Endothelial cell (in vitro differentiated cells): Measurements from ENCODE around the gene N4BP2L2. TPM values are rescaled to one million over a fixed set of nuclear protein-coding genes. Genes with fewer than 3 reads are reported as not detected.
A peak's percentile ranks its signal among the peaks of the same experiment; 100 is the strongest.

ENCODE experiments used
- DNase-seq: peaks from one replicate; pipeline ENCODE4 v3.0.0; 2021; ENCODE audit warnings: low spot score
- H3K27ac Mint-ChIP-seq: one replicate; pipeline ENCODE4 v1.8.0; 2021; ENCODE audit warnings: mixed read lengths, inconsistent platforms; ENCODE audit not compliant: unreplicated experiment
- H3K27me3 Mint-ChIP-seq: one replicate; pipeline ENCODE4 v1.8.0; 2021; ENCODE audit warnings: mild to moderate bottlenecking, moderate library complexity, mixed read lengths, inconsistent platforms; ENCODE audit not compliant: unreplicated experiment
- H3K36me3 Mint-ChIP-seq: one replicate; pipeline ENCODE4 v1.8.0; 2021; ENCODE audit warnings: mild to moderate bottlenecking, low read depth, mixed read lengths, inconsistent platforms; ENCODE audit not compliant: unreplicated experiment
- H3K4me1 Mint-ChIP-seq: one replicate; pipeline ENCODE4 v1.8.0; 2021; ENCODE audit warnings: mild to moderate bottlenecking, mixed read lengths, inconsistent platforms; ENCODE audit not compliant: unreplicated experiment
- H3K4me3 Mint-ChIP-seq: one replicate; pipeline ENCODE4 v1.8.0; 2021; ENCODE audit warnings: mild to moderate bottlenecking, mixed read lengths, inconsistent platforms; ENCODE audit not compliant: unreplicated experiment
- H3K9me3 Mint-ChIP-seq: one replicate; pipeline ENCODE4 v1.8.0; 2021; ENCODE audit warnings: mixed read lengths, inconsistent platforms; ENCODE audit not compliant: unreplicated experiment
- total RNA-seq: library from RNA; stranded (reverse); fragmentation: NEBNext Ultra II Directional; extraction: Animal tissue kit (Norgen Biotek cat#: 25700); gene quantifications from one replicate; pipeline ENCODE4 v1.2.1, GENCODE V29; 2021; ENCODE audit not compliant: unreplicated experiment
- TF ChIP-seq, protein P1 (sequence below): fragments of 200-600 bp; sonication (generic); IDR thresholded peaks from one replicate; pipeline ENCODE4 v1.5.0; 2021; ENCODE audit warnings: antibody characterized with exemption; ENCODE audit not compliant: unreplicated experiment

Gene N4BP2L2
- total RNA-seq, 1 donor from 2014 or later, result 81.1 TPM

- TF ChIP-seq, protein P1, sequence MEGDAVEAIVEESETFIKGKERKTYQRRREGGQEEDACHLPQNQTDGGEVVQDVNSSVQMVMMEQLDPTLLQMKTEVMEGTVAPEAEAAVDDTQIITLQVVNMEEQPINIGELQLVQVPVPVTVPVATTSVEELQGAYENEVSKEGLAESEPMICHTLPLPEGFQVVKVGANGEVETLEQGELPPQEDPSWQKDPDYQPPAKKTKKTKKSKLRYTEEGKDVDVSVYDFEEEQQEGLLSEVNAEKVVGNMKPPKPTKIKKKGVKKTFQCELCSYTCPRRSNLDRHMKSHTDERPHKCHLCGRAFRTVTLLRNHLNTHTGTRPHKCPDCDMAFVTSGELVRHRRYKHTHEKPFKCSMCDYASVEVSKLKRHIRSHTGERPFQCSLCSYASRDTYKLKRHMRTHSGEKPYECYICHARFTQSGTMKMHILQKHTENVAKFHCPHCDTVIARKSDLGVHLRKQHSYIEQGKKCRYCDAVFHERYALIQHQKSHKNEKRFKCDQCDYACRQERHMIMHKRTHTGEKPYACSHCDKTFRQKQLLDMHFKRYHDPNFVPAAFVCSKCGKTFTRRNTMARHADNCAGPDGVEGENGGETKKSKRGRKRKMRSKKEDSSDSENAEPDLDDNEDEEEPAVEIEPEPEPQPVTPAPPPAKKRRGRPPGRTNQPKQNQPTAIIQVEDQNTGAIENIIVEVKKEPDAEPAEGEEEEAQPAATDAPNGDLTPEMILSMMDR, result no peak
- Mint-ChIP-seq H3K27me3 (peaks cover 2% of the 10 kb centered on the region), H3K9me3 (no peaks in the 10 kb centered on the region), H3K36me3 (peaks cover 4% of the 10 kb centered on the region), H3K27ac (peak overlapping the region; percentile 45), H3K4me1 (peaks cover 15% of the 10 kb centered on the region), H3K4me3 (no peak overlapping the region)
- DNase-seq, result no peak
Measured at GRCh38 chr13:32432856-32433255, 105.7 kb downstream of the N4BP2L2 start.

DNA sequence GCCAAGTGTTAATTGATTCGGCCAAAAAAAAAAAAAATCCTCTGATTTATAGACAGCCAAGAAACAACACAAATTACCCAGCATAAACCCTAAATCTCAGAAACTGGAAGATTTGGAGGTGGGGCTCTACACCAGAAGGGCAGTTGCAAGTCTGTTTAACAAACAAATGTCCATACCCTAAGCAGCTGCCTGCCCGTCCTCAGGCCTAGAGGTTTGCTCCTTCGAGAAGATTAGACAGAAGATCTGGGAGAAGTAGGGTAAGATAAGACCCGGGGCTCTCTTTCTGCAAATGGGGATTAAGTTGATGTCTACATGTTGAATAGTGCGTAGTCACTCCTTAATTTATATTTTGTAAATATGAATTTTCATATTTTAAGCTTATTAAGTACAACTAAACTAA lies 107.2 kb downstream of the N4BP2L2 start:
- Mint-ChIP-seq H3K4me1 (peaks cover 19% of the 10 kb centered on the region), H3K27me3 (peaks cover 6% of the 10 kb centered on the region), H3K4me3 (no peak overlapping the region), H3K36me3 (peaks cover 9% of the 10 kb centered on the region), H3K27ac (no peak overlapping the region), H3K9me3 (no peaks in the 10 kb centered on the region)
- DNase-seq, result no peak
- TF ChIP-seq, protein P1, result no peak

- H3K36me3 Mint-ChIP-seq, result peaks cover 14% of the 10 kb centered on the region
- peaks cover 13% of the 10 kb centered on the region for H3K27me3 Mint-ChIP-seq
- peak overlapping the region; percentile 26 for H3K27ac Mint-ChIP-seq
- no peaks in the 10 kb centered on the region for H3K9me3 Mint-ChIP-seq
- TF ChIP-seq, protein P1, result no peak
- H3K4me3 Mint-ChIP-seq, result no peak overlapping the region
- H3K4me1 Mint-ChIP-seq, result peaks cover 26% of the 10 kb centered on the region
- DNase-seq, result peak; percentile 20
Measured at GRCh38 chr13:32430018-32430747, 108.4 kb downstream of the N4BP2L2 start.

DNA sequence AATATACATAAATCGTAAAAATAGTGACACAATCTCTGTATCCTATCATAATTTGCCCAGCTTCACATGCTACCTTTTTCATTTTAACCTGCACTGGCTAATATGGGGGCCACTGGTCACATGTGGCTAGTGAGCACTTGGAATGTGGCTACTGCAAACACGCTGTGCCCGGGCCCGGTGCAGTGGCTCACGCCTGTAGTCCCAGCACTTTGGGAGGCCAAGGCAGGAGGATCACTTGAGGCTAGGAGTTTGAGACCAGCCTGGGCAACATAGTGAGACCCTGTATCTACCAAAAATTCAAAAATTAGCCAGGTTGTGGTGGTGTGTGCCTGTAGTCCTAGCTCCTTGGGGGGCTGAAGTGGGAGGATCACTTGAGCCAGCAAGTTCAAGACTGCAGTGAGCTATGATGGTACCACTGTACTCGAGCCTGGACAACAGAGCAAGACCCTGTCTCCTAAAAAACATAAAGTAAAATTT lies 109.1 kb downstream of the N4BP2L2 start:
- H3K4me1 Mint-ChIP-seq, result peaks cover 27% of the 10 kb centered on the region
- no peak overlapping the region for H3K4me3 Mint-ChIP-seq
- no peak overlapping the region for H3K27ac Mint-ChIP-seq
- peaks cover 14% of the 10 kb centered on the region for H3K27me3 Mint-ChIP-seq
- TF ChIP-seq, protein P1, result no peak
- no peak for DNase-seq
- peaks cover 14% of the 10 kb centered on the region for H3K36me3 Mint-ChIP-seq
- H3K9me3 Mint-ChIP-seq, result no peaks in the 10 kb centered on the region
